Rectal smooth muscle tissue (tissue), 1 donor: ENCODE measurements around the gene GPR35.

Experiments used
- H3K27ac ChIP-seq: one replicate; pipeline ENCODE4 v1.7.0; 2013; ENCODE audit warnings: low read depth, low read length, inconsistent platforms
- H3K27me3 ChIP-seq: one replicate; pipeline ENCODE4 v1.7.0; 2013; ENCODE audit warnings: low read length; ENCODE audit not compliant: control insufficient read depth, insufficient read depth
- H3K36me3 ChIP-seq: one replicate; pipeline ENCODE4 v1.7.0; 2013; ENCODE audit warnings: low read length; ENCODE audit not compliant: control insufficient read depth, insufficient read depth
- H3K4me1 ChIP-seq: one replicate; pipeline ENCODE4 v1.7.0; 2013; ENCODE audit warnings: low read length; ENCODE audit not compliant: control insufficient read depth, insufficient read depth
- H3K4me3 ChIP-seq: one replicate; pipeline ENCODE4 v1.7.0; 2013; ENCODE audit warnings: low read length
- H3K9ac ChIP-seq: one replicate; pipeline ENCODE4 v1.7.0; 2013; ENCODE audit warnings: low read length

GPR35 gene

DNA sequence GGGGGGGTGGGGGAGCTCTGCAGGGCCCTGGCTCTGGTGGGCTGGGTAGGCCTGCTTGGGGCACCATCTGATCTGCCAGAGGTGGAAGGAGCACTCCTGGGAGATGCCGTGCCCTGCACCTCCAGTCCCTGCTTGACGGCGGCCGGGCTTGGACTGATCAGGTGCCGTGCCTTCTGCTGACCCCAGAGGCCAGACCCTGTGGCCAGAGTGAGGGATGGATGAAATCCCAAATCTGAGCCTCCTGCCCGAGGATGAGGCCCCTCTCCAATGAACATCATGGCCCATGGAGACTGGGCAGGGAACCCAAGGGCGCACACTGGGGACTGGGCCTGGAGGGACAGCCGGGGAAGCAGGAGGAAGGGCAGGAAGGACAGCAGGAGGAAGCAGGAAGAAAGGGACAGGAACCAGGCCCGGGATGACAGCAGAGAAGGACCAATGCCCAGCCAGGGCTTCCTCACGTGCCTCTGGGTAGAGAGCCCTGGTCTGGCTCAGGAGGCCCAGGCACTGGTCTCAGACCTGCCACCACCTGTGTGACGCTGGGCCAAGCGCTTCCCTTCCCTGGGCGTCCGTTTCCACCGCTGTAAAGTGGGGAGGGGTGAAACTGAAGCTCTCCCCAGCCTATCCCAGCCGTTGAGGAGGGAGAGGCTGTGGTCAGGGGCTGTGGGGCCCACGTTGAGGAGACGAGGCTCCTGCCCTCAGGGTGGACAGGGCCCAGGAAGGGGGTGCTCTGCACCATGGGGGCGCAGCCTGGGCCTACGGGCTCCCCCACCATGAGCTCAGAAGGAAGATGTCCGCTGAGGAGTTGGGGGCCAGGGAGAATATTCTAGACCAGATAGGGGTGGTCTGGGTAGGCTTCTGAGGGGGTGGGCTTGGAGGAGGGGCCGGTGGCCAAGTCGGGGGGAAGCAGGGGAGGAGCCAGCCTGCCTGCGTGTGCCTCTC is 1.0 kb upstream of the GPR35 start:
- Histone ChIP-seq H3K36me3 (peaks cover under 1% of the 10 kb centered on the region), H3K4me1 (no peaks in the 10 kb centered on the region), H3K4me3 (no peak overlapping the region), H3K27me3 (no peaks in the 10 kb centered on the region), H3K9ac (no peak overlapping the region), H3K27ac (no peak overlapping the region)

DNA sequence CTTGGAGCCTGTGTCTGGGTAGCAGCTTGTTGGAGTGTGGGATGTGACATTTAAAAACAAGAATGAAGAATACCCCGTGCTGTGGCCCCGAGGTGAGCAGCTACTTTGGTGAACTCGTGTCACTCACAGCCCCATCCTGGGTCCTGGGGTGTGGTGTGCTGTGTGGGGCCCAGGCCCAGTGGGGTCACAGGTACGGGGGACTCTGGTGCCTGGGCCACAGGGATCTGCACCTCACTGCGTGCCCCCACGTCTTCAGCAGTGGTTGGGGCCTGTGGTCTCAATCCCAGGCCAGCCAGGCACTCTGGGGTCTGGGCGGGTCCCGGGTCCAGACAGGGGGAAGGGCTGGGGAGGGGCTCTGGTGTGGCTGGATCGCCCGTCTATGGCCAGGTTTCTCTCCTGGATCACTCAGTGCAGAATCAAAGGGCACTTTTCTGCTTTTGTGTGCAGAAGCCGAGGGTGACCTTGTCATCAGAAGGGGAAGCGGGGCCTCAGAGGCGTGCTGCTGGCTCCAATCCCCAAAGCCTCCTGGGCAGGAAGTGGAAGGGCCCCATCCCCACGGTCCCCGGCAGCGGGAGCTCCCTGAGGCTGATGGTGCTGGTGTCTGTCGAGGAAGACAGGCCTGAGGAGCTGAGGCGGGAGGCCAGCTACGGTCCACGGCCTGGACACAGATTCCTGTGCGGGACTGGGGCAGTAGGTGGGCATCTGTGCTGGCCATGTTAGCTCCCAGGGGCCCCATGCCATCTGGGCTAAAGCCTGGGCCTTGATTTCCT is 1.4 kb downstream of the GPR35 start:
- no peak overlapping the region for H3K27ac ChIP-seq
- H3K36me3 ChIP-seq = no peaks in the 10 kb centered on the region
- H3K4me1 ChIP-seq = no peaks in the 10 kb centered on the region
- no peak overlapping the region for H3K4me3 ChIP-seq
- no peak overlapping the region for H3K9ac ChIP-seq
- H3K27me3 ChIP-seq = no peaks in the 10 kb centered on the region

DNA sequence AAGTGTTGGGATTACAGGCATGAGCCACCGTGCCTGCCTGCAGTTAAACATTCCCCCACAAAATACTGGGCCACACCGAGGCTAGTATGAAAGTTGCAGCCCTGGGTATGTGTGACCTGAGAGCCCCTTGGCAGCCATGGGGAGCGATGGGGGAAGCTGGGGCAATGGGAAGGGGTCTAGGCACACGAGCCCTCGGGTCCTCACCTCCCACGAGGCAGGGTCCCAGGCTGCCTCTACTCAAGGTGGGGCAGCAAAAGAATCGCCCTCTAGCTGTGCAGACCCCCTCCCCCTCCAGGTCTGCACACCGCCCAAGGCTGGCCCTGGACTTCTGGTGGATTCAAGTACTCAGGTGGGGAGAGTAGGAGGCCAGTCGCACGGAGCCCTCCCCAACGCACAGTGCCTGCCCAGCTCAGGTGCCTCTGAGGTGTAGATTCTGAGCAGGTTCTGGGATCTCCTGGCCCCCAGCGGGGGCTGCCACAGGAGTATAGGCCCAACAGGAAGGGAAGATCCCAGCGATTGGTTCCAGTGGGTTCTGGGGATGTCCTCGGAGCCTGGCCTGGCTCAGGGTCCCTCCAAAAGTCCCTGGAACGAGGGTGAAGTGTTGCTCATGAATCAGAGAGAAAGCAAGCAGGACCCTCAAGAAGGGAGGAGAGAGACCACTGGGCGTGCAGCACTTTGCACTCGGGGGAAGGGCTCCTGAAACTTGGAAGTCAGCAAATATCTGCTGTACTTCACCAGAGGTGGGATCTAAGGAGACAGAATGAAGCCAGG is 2.6 kb downstream of the GPR35 start:
- no peaks in the 10 kb centered on the region for H3K36me3 ChIP-seq
- no peak overlapping the region for H3K27ac ChIP-seq
- H3K27me3 ChIP-seq = no peaks in the 10 kb centered on the region
- H3K9ac ChIP-seq = no peak overlapping the region
- H3K4me3 ChIP-seq = no peak overlapping the region
- no peaks in the 10 kb centered on the region for H3K4me1 ChIP-seq

DNA sequence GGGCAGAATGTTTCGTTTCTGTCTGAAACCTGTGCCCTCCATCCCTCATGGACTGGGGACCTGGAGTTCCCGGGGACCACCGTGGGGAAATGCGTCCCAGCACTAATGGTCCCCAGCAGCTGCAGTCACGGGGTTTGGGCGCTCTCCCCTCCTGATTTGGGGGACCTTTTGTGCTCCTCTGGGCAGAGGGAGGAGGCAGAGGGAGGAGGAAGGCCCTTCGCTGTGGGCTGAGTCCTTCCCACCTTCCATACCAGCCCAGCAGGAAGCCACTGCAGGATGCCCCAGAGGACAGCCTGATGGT is 3.2 kb downstream of the GPR35 start:
- no peak overlapping the region for H3K9ac ChIP-seq
- no peaks in the 10 kb centered on the region for H3K4me1 ChIP-seq
- H3K27ac ChIP-seq = no peak overlapping the region
- no peaks in the 10 kb centered on the region for H3K27me3 ChIP-seq
- H3K4me3 ChIP-seq = no peak overlapping the region
- no peaks in the 10 kb centered on the region for H3K36me3 ChIP-seq

DNA sequence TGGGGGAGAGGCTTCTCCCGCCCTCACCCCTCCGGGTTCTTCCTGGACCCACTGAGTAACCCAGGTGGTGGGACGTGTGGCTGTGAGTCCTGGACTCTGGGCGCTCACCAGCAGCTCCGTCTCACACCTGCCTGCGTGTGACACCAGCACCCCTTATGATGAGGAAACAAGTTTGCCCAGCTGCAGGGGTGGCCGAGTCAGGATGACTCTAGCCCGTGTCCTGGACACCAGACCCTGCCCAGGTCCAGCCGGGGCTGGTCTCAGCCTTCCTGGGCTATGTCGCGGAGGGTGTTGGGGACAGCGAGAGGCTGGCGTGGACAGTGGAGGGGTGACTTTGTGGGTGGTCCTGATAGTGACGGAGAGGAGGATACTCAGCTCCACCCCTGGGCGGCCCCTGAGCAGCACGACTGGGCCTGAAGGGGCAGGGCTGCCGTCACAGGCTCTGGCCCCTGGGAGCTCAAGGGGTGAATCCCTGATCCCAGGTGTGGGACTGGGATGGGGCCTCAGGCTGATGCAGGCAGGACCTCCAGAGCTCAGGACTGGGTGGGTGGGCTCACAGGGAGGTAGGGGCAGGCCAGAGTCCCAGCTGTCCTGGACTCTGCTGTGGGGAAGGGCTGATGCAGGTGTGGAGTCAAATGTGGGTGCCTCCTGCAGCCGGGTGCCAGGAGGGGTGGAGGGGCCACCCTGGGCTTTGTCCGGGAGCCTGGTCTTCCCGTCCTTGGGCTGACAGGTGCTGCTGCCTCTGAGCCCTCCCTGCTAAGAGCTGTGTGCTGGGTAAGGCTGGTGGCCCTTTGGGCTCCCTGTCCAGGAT is 3.7 kb downstream of the GPR35 start:
- Histone ChIP-seq H3K27ac (no peak overlapping the region), H3K36me3 (no peaks in the 10 kb centered on the region), H3K4me1 (no peaks in the 10 kb centered on the region), H3K27me3 (no peaks in the 10 kb centered on the region), H3K4me3 (no peak overlapping the region), H3K9ac (no peak overlapping the region)

DNA sequence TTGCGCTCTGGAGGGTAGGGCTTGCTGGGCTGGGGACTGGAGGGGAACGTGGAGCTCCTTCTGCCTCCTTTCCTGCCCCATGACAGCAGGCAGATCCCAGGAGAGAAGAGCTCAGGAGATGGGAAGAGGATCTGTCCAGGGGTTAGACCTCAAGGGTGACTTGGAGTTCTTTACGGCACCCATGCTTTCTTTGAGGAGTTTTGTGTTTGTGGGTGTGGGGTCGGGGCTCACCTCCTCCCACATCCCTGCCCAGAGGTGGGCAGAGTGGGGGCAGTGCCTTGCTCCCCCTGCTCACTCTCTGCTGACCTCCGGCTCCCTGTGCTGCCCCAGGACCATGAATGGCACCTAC is 4.3 kb downstream of the GPR35 start:
- Histone ChIP-seq H3K27ac (no peak overlapping the region), H3K4me1 (no peaks in the 10 kb centered on the region), H3K4me3 (no peak overlapping the region), H3K9ac (no peak overlapping the region), H3K27me3 (no peaks in the 10 kb centered on the region), H3K36me3 (no peaks in the 10 kb centered on the region)

DNA sequence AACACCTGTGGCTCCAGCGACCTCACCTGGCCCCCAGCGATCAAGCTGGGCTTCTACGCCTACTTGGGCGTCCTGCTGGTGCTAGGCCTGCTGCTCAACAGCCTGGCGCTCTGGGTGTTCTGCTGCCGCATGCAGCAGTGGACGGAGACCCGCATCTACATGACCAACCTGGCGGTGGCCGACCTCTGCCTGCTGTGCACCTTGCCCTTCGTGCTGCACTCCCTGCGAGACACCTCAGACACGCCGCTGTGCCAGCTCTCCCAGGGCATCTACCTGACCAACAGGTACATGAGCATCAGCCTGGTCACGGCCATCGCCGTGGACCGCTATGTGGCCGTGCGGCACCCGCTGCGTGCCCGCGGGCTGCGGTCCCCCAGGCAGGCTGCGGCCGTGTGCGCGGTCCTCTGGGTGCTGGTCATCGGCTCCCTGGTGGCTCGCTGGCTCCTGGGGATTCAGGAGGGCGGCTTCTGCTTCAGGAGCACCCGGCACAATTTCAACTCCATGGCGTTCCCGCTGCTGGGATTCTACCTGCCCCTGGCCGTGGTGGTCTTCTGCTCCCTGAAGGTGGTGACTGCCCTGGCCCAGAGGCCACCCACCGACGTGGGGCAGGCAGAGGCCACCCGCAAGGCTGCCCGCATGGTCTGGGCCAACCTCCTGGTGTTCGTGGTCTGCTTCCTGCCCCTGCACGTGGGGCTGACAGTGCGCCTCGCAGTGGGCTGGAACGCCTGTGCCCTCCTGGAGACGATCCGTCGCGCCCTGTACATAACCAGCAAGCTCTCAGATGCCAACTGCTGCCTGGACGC is 4.9 kb downstream of the GPR35 start:
- Histone ChIP-seq H3K27me3 (no peaks in the 10 kb centered on the region), H3K9ac (no peak overlapping the region), H3K4me1 (no peaks in the 10 kb centered on the region), H3K36me3 (no peaks in the 10 kb centered on the region), H3K4me3 (no peak overlapping the region), H3K27ac (no peak overlapping the region)

DNA sequence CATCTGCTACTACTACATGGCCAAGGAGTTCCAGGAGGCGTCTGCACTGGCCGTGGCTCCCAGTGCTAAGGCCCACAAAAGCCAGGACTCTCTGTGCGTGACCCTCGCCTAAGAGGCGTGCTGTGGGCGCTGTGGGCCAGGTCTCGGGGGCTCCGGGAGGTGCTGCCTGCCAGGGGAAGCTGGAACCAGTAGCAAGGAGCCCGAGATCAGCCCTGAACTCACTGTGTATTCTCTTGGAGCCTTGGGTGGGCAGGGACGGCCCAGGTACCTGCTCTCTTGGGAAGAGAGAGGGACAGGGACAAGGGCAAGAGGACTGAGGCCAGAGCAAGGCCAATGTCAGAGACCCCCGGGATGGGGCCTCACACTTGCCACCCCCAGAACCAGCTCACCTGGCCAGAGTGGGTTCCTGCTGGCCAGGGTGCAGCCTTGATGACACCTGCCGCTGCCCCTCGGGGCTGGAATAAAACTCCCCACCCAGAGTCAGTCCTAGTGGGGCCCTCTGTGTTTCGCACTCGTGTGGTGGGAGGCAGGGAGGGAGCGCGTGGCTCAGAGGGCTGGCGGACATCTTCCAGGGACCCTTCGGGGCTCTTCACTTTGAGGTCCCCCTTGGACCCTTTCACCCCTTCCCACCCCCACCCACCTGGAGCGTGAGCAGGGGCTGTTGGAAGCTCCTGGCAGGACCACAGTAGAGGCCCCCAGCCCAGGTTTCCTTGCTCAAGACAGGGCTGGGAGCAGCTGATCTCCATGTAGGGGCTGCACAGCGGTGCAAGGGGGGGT is 5.7 kb downstream of the GPR35 start:
- H3K4me1 ChIP-seq = no peaks in the 10 kb centered on the region
- H3K27me3 ChIP-seq = no peaks in the 10 kb centered on the region
- no peak overlapping the region for H3K9ac ChIP-seq
- no peak overlapping the region for H3K4me3 ChIP-seq
- no peaks in the 10 kb centered on the region for H3K36me3 ChIP-seq
- H3K27ac ChIP-seq = no peak overlapping the region

DNA sequence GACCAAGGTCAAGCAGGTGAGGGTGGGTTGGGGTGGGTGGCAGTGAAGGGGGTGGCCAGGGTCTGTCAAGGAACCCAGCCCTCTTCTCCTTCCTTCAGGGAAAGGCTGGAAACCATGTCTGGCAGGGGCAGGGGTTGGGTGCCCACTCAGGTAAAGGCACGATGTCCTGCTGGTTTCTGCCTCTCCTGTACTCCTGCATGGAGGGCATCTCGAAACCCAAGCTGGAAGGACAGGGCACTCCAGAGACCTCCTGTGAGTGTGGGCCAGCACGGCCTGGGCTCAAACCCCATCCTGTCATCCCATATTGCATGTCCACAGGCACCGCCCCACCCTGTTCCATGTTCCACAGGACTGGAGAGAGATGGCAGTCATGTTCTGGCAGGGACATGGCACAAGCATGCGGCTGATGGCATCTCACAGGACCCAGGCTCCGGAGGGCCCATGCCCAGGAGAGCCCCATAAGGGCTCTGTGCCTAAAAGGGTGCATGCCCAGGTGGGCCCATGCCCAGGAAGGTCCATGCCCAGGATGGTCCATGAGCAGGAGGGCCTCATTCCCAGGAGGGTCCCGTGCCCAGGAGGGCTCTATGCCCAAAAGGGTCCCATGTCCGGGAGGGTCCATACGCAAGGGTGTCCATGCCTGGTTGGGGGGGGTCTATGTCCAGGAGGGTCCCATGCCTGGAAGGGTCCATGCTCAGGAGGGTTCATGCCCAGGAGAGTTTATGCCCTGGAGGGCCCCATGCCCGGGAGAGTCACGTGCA is 6.4 kb downstream of the GPR35 start:
- Histone ChIP-seq H3K4me1 (no peaks in the 10 kb centered on the region), H3K9ac (no peak overlapping the region), H3K36me3 (no peaks in the 10 kb centered on the region), H3K4me3 (no peak overlapping the region), H3K27me3 (no peaks in the 10 kb centered on the region), H3K27ac (no peak overlapping the region)

DNA sequence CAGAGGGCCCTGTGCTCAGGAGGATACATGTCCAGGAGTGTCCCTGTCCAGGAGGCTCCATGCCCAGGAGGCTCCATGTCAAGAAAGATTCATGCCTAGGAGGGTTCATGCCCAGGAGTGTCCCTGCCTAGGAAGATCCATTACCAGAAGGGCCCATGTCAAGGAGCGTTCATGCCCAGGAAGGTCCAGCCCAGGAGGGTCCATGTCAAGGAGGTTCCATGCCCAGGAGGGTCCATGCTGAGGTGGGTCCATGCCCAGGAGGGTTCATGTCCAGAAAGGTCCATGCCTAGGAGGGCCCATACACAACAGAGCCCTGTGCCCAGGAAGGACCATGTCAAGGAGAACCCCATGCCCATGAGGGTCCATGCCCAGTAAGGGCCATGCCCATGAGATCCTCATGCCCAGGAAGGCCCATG is 7.0 kb downstream of the GPR35 start:
- Histone ChIP-seq H3K27ac (no peak overlapping the region), H3K27me3 (no peaks in the 10 kb centered on the region)

More for the DNA sequence above, 7.0 kb downstream of the GPR35 start:
- Histone ChIP-seq H3K36me3 (no peaks in the 10 kb centered on the region), H3K9ac (no peak overlapping the region), H3K4me3 (no peak overlapping the region), H3K4me1 (no peaks in the 10 kb centered on the region)
